Breast epithelium (tissue), 4 donors: Measurements from ENCODE around the gene ATP6V1B1. TPM values are rescaled to one million over a fixed set of nuclear protein-coding genes. Genes with fewer than 3 reads are reported as not detected.

Experiments used
- DNase-seq, 2 donors: peaks; one replicate each; pipeline ENCODE4 v3.0.0-alpha.2; 2019; ENCODE audit warnings: low spot score in 2 of 2
- H3K27ac ChIP-seq, 2 donors: fragments of 200-600 bp; sonication (generic) in 1 of 2; one replicate each; pipeline ENCODE4 v1.5.1; 2016 to 2019; ENCODE audit warnings: mild to moderate bottlenecking in 1 of 2
- H3K27me3 ChIP-seq, 2 donors: fragments of 200-600 bp; sonication (generic) in 1 of 2; one replicate each; pipeline versions ENCODE4 v1.5.1 to v1.6.0; 2017 to 2019; ENCODE audit warnings: control low read depth in 1 of 2, mild to moderate bottlenecking in 1 of 2
- H3K36me3 ChIP-seq: fragments of 200-600 bp; one replicate; pipeline ENCODE4 v1.5.1; 2019
- H3K4me1 ChIP-seq, 2 donors: fragments of 200-600 bp; sonication (generic); one replicate each; pipeline ENCODE4 v1.5.1; 2016 to 2019; ENCODE audit warnings: control low read depth in 1 of 2
- H3K4me3 ChIP-seq, 3 donors: fragments of 200-600 bp; sonication (generic); 1 replicate in 2 of 3; 2 replicates in 1 of 3; pipeline ENCODE4 v1.5.1; 2016 to 2019; ENCODE audit warnings: mild to moderate bottlenecking in 3 of 3, moderate library complexity in 2 of 3
- H3K9me3 ChIP-seq, 2 donors: fragments of 200-600 bp; sonication (generic) in 1 of 2; one replicate each; pipeline ENCODE4 v1.5.1; 2016 to 2019; ENCODE audit warnings: control low read depth in 1 of 2
- POLR2A ChIP-seq: fragments of 450-650 bp; IDR thresholded peaks from one replicate; pipeline ENCODE4 v1.6.1; 2016; ENCODE audit warnings: antibody characterized with exemption, mild to moderate bottlenecking, moderate library complexity
- POLR2AphosphoS5 ChIP-seq, 3 donors: sonication (generic); formaldehyde crosslinking; IDR thresholded peaks; one replicate each; pipeline ENCODE4 v1.6.1; 2017; ENCODE audit warnings: antibody characterized with exemption in 3 of 3
- intact Hi-C: fragments of 100-400 bp; cut with DNase I; formaldehyde crosslinking; loops from one replicate; pipeline ENCODE4 v1.15.1; 2023; ENCODE audit warnings: low total_unique reads
- total RNA-seq, 3 donors: library from RNA; depleted of rRNA; stranded (reverse); fragments of >200 nt; gene quantifications; one replicate each; pipeline ENCODE4 v1.1.0, GENCODE V29; 2016
- TF ChIP-seq, protein P1 (sequence below), 3 donors: fragments of 450-650 bp; IDR thresholded peaks; one replicate each; pipeline ENCODE4 v1.5.1; 2016 to 2017; ENCODE audit warnings: antibody characterized with exemption in 3 of 3, mild to moderate bottlenecking in 3 of 3, moderate library complexity in 3 of 3

ATP6V1B1 gene
- total RNA-seq, 3 donors from 2014 or later = 1.8 to 38.2 (median 4.6) TPM

DNA sequence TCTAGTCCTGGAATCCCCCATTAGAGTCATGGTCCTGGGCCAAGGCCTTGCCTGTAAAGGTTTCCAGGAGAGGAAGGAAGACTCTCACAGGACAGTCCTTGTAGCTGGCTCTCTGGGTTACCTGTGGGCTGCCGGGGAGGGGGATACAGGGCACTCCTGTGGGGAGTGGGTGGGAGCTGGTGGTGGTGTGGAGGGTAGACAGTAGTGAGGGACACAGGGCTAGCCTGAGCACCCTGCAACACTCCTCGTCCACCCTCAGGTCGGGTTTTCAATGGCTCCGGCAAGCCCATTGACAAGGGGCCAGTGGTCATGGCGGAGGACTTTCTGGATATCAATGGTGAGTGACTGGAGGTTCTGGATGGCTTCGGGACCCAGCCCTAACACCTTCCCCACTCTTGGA lies 23.1 kb downstream of the ATP6V1B1 start:
- Histone ChIP-seq H3K9me3 (no peaks in the 10 kb centered on the region), H3K27ac (no peak overlapping the region), H3K27me3 (no peaks in the 10 kb centered on the region), H3K4me1 (no peaks in the 10 kb centered on the region), H3K4me3 (no peak overlapping the region), H3K36me3 (no peaks in the 10 kb centered on the region)
- TF ChIP-seq, protein P1, sequence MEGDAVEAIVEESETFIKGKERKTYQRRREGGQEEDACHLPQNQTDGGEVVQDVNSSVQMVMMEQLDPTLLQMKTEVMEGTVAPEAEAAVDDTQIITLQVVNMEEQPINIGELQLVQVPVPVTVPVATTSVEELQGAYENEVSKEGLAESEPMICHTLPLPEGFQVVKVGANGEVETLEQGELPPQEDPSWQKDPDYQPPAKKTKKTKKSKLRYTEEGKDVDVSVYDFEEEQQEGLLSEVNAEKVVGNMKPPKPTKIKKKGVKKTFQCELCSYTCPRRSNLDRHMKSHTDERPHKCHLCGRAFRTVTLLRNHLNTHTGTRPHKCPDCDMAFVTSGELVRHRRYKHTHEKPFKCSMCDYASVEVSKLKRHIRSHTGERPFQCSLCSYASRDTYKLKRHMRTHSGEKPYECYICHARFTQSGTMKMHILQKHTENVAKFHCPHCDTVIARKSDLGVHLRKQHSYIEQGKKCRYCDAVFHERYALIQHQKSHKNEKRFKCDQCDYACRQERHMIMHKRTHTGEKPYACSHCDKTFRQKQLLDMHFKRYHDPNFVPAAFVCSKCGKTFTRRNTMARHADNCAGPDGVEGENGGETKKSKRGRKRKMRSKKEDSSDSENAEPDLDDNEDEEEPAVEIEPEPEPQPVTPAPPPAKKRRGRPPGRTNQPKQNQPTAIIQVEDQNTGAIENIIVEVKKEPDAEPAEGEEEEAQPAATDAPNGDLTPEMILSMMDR (IDR thresholded peaks at IDR 0.05) = no peak
- TF ChIP-seq POLR2A (no peak), POLR2AphosphoS5 (IDR thresholded peaks at IDR 0.05) (no peak)
- intact Hi-C loops = loop anchor here (5.0 kb wide), 1 partner anchor 1111 kb away; no protein-coding TSS in a partner anchor
- peak in 1 of 2 donors; percentile 4 for DNase-seq

DNA sequence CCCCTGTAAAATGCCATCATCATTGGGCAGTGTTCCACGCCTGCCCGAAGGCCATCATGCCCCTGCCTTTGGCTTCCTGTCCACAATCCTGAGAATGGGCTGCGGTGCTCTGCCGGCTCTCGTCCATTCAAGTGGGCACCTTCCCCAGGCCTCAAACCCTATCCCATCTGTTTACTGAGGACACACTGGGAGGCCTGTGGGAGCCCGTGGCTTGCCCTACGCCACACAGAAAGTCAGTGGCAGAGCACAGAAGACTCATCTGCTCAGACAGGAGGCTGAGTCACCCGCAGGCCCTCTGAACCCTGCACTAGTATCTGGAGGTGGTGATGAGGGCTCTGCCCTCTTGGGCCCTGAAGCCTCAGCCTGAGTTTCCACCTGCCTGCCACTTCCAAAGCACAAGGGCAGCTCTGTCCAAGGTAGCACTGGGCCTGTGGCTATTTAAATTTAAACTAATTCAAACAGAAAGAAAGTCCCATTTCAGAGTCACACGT lies 23.6 kb downstream of the ATP6V1B1 start:
- TF ChIP-seq, protein P1 (IDR thresholded peaks at IDR 0.05) = no peak
- TF ChIP-seq POLR2A (no peak), POLR2AphosphoS5 (IDR thresholded peaks at IDR 0.05) (no peak)
- Histone ChIP-seq H3K9me3 (no peaks in the 10 kb centered on the region), H3K27ac (no peak overlapping the region), H3K27me3 (no peaks in the 10 kb centered on the region), H3K4me1 (no peaks in the 10 kb centered on the region), H3K4me3 (no peak overlapping the region), H3K36me3 (no peaks in the 10 kb centered on the region)
- intact Hi-C loops = loop anchor here (5.0 kb wide), 1 partner anchor 1112 kb away; no protein-coding TSS in a partner anchor
- no peak for DNase-seq

DNA sequence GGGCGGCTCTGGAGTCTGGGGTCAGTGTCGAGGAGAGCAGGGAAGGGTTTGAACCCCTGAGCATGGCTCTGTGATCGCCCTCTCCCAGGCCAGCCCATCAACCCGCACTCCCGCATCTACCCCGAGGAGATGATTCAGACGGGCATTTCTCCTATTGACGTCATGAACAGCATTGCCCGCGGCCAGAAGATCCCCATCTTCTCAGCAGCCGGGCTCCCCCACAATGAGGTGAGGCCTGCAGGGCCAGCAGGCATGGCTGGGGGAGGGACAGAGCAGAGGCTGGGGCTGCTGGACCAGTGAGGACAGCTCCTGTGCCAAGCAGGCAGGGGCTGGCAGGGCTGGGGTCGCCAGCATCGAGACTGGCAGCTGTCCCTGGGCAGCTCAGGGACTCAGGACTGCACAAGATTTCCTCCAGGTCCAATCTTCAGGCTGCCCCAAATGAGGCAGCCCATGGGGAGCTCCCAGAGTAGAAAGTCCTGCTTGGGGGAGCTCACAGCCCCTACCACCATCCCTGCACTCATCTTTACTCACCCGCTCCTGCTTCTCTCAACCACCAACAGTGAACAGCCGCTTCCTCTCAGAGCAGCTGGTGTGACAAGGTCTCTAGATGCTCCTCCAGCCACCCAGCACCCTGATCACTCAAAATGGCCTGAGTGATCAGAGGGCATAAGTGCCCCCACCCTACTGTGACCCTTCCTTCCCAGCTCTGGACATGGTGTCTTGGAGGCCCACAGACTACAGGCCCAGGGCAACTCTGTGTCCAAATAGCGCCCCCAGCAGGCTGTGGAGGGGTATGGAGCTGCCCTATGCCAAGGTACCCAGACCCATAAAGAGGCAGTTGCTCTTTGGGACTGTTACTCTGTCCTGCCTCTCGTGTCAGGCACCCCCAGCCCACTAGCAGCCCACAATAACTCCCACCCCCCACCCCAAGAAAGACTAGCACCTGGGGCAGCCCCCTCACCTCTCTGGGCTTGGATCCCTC lies 24.4 kb downstream of the ATP6V1B1 start:
- no peak overlapping the region for H3K4me3 ChIP-seq
- H3K9me3 ChIP-seq = no peaks in the 10 kb centered on the region
- no peaks in the 10 kb centered on the region for H3K36me3 ChIP-seq
- intact Hi-C loops = loop anchor here (5.0 kb wide), 1 partner anchor 1113 kb away; no protein-coding TSS in a partner anchor
- H3K4me1 ChIP-seq = no peaks in the 10 kb centered on the region
- no peaks in the 10 kb centered on the region for H3K27me3 ChIP-seq
- peak; percentile 14 to 36 for DNase-seq
- no peak overlapping the region for H3K27ac ChIP-seq
- TF ChIP-seq POLR2A (no peak), POLR2AphosphoS5 (IDR thresholded peaks at IDR 0.05) (no peak)
- TF ChIP-seq, protein P1 (IDR thresholded peaks at IDR 0.05) = no peak

DNA sequence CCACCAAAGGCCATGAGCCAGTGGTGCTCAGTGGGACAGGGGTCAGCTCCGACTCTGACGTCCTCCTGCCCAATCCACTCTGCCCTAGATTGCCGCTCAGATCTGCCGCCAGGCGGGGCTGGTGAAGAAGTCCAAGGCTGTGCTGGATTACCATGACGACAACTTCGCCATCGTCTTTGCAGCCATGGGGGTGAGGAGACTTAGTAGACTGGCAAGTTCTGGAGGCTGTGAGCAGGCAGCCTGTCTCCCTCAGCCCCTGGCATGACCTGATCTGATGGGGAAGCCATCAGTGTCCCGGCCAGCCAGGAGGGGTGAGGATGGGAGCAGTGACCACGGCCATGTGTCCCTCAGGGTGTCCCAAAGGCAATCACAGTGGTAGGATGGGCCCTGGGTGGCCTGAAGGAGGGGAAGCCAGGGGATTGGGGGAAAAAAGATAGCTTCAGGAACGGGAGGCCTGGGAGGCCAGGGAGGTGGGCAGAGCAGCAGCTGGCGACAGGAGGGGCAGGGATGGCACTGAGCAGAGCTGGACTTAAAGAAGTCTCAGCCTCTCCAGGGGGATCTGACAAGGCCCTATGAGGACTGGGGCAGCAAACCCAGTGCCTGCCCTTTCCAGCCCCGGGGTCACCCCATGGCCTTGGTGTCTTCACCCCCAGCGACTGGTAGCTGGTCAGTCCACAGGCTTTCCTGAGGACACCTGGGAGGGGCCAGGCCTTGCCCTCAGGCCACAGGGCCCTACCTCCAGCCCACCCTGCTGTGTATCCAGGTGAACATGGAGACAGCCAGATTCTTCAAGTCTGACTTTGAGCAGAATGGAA lies 25.3 kb downstream of the ATP6V1B1 start:
- TF ChIP-seq POLR2AphosphoS5 (IDR thresholded peaks at IDR 0.05) (no peak), POLR2A (no peak)
- TF ChIP-seq, protein P1 (IDR thresholded peaks at IDR 0.05) = no peak
- intact Hi-C loops = no loop called here
- Histone ChIP-seq H3K27ac (no peak overlapping the region), H3K4me1 (no peaks in the 10 kb centered on the region), H3K36me3 (no peaks in the 10 kb centered on the region), H3K27me3 (no peaks in the 10 kb centered on the region), H3K4me3 (no peak overlapping the region), H3K9me3 (no peaks in the 10 kb centered on the region)
- peak in 1 of 2 donors; percentile 11 for DNase-seq
